ENCODE measurements around the gene SPPL3.

SPPL3 gene

DNA sequence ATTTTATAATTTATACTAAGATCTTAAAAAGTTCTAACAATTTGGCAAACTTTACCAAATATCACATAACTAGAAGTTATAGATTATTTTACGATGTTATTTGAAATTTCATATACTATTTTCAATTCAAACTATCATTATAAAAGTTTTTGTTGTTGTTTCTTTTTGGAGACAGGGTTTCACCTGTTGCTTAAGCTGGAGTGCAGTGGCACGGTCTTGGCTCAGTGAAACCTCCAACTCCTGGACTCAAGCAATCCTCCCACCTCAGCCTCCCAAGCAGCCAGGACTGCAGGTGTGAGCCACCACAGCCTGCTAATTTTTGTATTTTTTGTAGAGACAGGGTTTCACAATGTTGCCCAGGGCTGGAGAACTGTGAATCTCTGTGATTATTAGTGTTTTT, 87.8 kb downstream of the SPPL3 start (continued):
- TF ChIP-seq, protein P1, sequence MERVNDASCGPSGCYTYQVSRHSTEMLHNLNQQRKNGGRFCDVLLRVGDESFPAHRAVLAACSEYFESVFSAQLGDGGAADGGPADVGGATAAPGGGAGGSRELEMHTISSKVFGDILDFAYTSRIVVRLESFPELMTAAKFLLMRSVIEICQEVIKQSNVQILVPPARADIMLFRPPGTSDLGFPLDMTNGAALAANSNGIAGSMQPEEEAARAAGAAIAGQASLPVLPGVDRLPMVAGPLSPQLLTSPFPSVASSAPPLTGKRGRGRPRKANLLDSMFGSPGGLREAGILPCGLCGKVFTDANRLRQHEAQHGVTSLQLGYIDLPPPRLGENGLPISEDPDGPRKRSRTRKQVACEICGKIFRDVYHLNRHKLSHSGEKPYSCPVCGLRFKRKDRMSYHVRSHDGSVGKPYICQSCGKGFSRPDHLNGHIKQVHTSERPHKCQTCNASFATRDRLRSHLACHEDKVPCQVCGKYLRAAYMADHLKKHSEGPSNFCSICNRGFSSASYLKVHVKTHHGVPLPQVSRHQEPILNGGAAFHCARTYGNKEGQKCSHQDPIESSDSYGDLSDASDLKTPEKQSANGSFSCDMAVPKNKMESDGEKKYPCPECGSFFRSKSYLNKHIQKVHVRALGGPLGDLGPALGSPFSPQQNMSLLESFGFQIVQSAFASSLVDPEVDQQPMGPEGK (CRISPR knock-in tag; IDR thresholded peaks at IDR 0.05; ENCODE audit: borderline replicate concordance), result no peak
- TF ChIP-seq TCF4 (CRISPR knock-in tag; IDR thresholded peaks at IDR 0.05; ENCODE audit: borderline replicate concordance), result no peak
- no peak for TF ChIP-seq ZNF70 (CRISPR knock-in tag; IDR thresholded peaks at IDR 0.05)
- TF ChIP-seq ESRRG (CRISPR knock-in tag; IDR thresholded peaks at IDR 0.05), result no peak
- no peak for TF ChIP-seq ZFP30 (CRISPR knock-in tag; IDR thresholded peaks at IDR 0.05)
- TF ChIP-seq, protein P2, sequence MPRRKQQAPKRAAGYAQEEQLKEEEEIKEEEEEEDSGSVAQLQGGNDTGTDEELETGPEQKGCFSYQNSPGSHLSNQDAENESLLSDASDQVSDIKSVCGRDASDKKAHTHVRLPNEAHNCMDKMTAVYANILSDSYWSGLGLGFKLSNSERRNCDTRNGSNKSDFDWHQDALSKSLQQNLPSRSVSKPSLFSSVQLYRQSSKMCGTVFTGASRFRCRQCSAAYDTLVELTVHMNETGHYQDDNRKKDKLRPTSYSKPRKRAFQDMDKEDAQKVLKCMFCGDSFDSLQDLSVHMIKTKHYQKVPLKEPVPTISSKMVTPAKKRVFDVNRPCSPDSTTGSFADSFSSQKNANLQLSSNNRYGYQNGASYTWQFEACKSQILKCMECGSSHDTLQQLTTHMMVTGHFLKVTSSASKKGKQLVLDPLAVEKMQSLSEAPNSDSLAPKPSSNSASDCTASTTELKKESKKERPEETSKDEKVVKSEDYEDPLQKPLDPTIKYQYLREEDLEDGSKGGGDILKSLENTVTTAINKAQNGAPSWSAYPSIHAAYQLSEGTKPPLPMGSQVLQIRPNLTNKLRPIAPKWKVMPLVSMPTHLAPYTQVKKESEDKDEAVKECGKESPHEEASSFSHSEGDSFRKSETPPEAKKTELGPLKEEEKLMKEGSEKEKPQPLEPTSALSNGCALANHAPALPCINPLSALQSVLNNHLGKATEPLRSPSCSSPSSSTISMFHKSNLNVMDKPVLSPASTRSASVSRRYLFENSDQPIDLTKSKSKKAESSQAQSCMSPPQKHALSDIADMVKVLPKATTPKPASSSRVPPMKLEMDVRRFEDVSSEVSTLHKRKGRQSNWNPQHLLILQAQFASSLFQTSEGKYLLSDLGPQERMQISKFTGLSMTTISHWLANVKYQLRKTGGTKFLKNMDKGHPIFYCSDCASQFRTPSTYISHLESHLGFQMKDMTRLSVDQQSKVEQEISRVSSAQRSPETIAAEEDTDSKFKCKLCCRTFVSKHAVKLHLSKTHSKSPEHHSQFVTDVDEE (CRISPR knock-in tag; IDR thresholded peaks at IDR 0.05), result no peak

DNA sequence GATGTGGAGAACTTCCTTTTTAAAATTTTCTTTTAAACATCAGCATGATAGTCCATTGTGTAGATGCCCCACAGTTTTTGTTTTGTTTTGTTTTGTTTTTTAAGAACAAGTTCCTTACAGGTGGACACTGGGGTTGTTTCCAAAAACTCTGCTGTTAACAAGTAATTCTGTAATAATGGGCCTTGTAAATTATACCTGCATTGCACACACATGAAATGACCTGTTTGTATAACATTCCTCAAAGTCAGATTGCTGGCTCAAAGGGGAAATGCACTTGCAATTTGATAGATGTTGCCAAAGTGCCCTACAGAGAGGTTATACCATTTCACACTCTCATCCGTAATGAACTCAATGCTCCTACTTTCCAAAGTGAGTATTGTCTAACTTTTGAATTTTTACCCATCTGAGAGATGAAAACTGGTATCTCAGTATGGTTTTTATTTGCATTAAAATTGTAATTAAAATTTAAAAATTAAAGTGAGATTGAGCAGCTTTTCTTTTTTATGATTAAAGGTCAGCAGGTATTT, 89.2 kb downstream of the SPPL3 start:
- no peak for TF ChIP-seq ESRRG (CRISPR knock-in tag; IDR thresholded peaks at IDR 0.05)
- TF ChIP-seq RARB (CRISPR knock-in tag; IDR thresholded peaks at IDR 0.05), result no peak
- TF ChIP-seq, protein P3, sequence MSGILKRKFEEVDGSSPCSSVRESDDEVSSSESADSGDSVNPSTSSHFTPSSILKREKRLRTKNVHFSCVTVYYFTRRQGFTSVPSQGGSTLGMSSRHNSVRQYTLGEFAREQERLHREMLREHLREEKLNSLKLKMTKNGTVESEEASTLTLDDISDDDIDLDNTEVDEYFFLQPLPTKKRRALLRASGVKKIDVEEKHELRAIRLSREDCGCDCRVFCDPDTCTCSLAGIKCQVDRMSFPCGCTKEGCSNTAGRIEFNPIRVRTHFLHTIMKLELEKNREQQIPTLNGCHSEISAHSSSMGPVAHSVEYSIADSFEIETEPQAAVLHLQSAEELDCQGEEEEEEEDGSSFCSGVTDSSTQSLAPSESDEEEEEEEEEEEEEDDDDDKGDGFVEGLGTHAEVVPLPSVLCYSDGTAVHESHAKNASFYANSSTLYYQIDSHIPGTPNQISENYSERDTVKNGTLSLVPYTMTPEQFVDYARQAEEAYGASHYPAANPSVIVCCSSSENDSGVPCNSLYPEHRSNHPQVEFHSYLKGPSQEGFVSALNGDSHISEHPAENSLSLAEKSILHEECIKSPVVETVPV (CRISPR knock-in tag; IDR thresholded peaks at IDR 0.05), result no peak
- ATAC-seq, result no peak

DNA sequence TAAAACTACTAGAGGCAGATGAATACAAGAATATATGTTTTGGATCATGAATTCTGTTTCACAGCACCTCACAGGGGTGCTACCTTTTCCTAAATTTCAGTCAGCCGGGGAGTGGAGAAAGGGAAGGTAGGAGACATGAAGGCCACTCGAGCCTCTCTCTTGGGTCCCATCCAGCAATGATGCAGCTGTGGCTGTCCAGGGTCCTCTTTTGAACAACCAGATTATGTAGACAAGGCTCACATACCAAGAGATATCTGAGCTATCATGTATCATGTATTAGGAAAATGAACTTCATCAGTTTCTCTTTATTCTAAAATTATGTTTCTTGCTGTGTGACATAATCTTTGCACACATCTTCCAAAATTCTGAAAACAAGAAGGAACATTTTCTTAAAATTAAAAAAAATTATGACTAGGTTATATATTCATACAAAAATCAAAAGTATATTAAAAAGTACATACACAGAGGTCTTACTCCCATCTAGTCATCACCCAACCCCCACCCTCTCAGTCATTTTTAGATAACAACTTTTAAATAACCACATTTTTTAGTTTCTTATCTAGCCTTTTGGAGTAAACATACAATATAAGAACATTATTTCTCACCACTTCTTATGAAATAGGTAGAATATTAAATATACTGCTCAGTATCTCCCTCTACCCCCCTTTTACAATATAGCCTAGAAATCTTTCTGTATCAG, 89.8 kb downstream of the SPPL3 start:
- TF ChIP-seq, protein P3 (CRISPR knock-in tag; IDR thresholded peaks at IDR 0.05), result no peak
- no peak for ATAC-seq

DNA sequence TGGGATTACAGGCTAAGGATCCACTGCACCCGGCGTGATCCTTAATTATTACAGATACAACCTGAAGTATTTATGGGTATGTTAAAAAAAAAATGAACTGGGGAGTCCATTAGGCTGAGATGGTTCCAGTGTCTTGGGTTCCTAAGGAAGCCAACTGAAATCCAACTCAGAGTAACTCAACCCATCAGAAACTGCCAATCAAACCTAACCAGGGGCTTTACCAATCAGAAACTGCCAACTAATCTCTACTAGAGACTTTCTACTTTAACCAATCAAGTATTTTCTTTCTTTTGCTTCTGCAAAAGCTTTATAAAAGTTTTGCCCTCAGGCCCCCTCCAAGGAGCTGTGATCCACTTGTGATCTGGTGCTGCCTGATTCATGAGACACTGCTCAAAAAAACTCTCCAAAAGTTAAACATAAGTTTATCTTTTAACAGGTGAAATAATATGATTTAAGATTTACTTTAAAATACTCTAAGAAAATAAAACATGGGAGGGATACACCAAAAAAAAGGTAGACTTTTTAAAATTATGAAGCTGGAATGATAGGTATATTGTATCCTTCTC, 90.5 kb downstream of the SPPL3 start:
- ATAC-seq, result no peak
- no peak for TF ChIP-seq ESRRG (CRISPR knock-in tag; IDR thresholded peaks at IDR 0.05)
- no peak for TF ChIP-seq ZNF8 (CRISPR knock-in tag; IDR thresholded peaks at IDR 0.05)
- no peak for TF ChIP-seq RARB (CRISPR knock-in tag; IDR thresholded peaks at IDR 0.05)

DNA sequence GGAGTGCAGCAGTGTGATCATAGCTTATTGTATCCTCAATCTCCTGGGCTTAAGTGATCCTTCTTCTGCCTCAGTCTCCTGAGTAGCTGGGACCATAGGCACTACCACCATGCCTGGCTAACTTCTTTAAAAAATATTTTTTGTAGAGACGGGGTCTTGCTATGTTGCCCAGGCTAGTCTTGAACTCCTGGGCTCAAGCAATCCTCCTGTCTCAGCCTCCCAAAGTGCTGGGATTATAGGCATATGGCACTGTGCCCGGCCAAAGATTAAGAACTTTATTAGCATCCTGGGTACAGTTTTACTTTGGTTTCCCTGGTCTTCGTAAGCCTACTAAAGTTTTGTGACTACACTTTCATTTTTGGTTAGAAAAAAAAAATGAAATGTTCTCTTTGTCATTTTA, 94.1 kb downstream of the SPPL3 start:
- TF ChIP-seq ARNTL (CRISPR knock-in tag; IDR thresholded peaks at IDR 0.05; ENCODE audit: borderline replicate concordance, low read depth) (no peak), SNAI2 (CRISPR knock-in tag; IDR thresholded peaks at IDR 0.05) (no peak), RARB (CRISPR knock-in tag; IDR thresholded peaks at IDR 0.05) (no peak), ZFP30 (CRISPR knock-in tag; IDR thresholded peaks at IDR 0.05) (no peak), ZFP3 (CRISPR knock-in tag; IDR thresholded peaks at IDR 0.05) (no peak)
- TF ChIP-seq, protein P1 (CRISPR knock-in tag; IDR thresholded peaks at IDR 0.05; ENCODE audit: borderline replicate concordance), result no peak
- TF ChIP-seq, protein P4, sequence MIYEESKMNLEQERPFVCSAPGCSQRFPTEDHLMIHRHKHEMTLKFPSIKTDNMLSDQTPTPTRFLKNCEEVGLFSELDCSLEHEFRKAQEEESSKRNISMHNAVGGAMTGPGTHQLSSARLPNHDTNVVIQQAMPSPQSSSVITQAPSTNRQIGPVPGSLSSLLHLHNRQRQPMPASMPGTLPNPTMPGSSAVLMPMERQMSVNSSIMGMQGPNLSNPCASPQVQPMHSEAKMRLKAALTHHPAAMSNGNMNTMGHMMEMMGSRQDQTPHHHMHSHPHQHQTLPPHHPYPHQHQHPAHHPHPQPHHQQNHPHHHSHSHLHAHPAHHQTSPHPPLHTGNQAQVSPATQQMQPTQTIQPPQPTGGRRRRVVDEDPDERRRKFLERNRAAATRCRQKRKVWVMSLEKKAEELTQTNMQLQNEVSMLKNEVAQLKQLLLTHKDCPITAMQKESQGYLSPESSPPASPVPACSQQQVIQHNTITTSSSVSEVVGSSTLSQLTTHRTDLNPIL (CRISPR knock-in tag; IDR thresholded peaks at IDR 0.05; ENCODE audit: low read depth), result no peak
- TF ChIP-seq, protein P3 (CRISPR knock-in tag; IDR thresholded peaks at IDR 0.05), result no peak
- ATAC-seq, result no peak

Measured in SK-N-SH treated with all-trans-retinoic acid at 6 μM for 48 hours (cell line).